Raji (cell line): ENCODE results near the gene PTPRN2.

Experiments
- POLR2A ChIP-seq: IDR thresholded peaks from 2 replicates; pipeline ENCODE4 v1.6.1; 2011; ENCODE audit warnings: low read depth, low read length, control low read depth; ENCODE audit not compliant: insufficient read depth

Gene PTPRN2

DNA sequence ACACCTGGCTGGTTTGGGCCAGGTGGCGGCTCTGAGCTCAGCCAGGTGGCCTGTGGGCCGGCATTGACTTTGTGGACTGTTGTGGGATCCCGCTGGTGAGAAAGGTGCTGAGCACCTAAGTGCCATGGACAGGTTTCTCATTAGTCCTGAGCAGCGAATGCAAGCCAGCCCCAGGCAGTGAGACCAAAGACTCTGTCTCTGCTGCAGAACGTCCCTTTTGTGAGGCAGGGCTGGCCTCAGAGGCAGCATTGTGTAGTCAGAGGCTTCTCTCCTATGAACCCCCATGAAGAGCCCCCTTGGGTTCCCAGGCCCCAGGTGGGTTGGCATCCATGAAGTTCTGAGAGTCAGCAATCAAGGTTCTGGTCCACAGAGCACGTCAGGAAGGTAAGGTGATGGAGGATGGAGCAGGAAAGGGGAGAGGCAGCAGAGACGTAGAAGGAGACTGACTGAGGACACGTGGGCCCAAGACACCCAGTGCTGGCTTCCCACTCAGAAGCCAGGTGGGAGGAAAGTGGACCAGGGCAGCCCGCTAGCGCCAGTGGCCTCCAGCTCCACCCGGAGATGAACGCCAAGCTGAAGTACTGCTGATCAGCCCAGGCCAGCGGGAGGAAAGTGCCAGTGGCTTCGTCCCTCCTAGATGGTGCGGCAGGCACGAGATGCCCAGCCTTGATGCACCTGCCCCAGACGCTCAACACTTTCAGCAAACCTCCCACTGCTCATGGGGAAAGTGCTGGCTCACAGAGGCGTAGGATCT, 19.2 kb upstream of the PTPRN2 start:
- TF ChIP-seq POLR2A, result no peak

DNA sequence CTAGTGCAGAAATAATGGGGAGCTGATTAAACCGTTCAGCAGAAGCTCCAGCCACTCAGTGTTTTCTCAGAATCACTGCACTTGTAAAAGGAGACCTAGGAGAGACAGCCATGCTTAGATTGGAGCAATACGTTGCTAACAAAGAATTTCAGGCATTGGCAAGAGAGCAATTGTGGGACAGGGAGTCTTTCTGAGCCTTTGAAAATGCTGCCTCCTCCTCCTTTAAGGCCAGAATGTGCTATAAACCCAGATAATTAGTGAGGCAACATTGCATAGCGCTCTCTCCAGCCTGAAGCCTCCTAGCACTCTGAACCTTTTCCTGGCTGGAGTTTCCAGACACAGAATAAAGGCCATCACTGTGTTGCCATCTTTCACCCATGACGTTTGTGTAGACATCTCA, 18.5 kb upstream of the PTPRN2 start:
- no peak for TF ChIP-seq POLR2A

DNA sequence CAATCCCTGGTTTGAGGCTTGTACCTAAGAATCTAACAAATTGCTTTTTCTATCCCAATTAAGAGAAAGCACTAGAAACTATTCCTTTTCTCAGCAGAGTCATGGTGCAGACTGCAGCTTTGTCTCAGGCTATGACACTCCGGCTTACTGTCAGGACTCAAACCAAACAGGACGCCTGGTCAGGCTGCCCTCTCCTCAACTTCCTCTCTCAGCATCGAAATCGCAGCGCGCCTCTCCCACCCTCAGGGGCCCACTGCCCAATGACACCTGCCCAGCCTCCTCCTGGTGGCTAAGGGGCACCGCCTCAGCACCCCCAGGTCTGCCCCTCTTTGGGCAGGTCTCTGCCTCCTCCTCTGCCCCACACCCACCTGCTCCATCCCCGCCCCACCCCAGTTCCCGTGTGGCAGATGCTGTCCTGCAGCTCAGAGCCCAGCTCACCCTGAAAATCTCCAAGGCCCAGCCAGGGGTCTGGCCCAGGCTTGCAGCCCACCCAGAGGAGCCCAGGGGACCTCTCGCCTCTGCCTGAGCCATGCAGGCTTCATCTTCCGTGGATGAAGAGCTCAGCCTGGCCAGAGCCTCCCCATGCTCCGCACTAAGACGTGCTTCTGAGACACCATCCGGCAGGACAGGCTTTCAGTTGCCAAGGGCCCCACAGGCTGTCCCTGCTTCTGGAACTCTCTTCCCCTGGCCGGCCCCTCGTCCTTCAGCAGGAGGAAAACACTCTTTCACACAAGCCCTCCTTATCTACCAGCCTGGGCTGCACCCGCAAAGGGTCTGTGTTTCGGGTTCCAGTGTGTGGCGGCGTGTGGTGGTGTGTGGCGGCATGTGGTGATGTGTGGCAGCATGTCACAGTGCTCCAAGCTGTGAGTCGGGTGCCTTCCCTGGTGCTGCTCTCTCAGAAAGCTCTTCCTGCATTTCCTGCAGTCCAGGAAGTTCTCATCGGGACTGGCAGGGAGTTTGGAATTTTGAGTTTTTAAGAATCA, 16.4 kb upstream of the PTPRN2 start:
- no peak for TF ChIP-seq POLR2A

DNA sequence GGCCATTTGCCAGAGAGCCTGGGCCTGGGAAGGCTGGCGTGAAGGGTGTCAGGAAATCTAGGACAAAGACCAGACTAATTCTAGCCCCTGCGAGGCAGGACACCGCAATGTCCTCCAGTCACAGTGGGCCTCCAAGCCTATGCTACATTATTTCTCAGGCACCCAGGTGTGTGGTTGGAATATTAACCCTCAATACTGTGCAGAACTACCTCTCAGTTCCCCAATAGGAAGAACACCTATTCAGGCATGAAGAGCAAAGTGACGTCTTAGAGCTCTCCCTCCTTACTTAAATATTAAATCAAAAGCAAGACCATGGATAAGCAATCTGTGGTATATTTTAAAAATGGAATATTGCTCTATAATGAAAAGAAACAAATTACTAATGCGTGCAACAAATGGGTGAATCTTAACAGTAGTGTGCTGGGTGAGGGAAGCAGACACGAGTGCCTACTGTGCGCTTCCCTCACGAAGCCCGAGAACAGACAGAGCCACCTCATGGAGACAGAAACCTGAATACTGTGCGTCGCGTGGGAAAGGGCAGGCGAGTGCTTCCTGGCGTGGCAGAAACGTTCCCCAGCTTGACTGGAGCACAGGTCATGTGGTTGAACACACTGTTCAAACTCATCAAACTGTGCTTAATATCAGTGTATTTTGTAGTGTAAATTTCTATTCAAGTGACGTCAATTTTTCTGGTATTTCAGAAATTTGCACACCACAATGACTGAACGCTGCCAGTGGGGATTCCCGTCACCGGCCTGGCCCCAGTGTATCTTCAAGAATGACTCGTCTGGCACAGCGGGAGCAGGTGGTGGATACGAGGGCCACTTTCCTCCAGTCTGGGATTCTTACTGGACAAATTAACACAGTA, 15.5 kb upstream of the PTPRN2 start:
- no peak for TF ChIP-seq POLR2A

DNA sequence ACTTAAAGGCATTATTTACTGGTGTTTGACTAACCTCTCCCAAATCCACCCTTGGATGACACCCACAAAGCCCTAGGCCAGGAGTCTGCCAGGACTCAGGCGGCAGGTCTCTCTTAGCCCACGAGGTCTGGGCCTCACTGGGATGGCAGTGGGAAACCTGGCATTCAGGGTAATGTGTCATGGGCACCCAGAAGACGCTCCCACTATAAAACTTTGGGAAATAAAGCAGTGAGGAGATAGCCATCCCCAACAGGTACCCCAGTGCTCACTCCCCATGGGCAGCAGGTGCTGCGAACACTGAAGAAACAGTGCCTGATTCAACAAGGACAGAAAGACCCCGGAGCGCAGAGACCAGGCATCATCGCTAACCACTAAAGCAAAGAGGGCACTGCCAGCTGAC, 14.4 kb upstream of the PTPRN2 start:
- TF ChIP-seq POLR2A, result no peak

DNA sequence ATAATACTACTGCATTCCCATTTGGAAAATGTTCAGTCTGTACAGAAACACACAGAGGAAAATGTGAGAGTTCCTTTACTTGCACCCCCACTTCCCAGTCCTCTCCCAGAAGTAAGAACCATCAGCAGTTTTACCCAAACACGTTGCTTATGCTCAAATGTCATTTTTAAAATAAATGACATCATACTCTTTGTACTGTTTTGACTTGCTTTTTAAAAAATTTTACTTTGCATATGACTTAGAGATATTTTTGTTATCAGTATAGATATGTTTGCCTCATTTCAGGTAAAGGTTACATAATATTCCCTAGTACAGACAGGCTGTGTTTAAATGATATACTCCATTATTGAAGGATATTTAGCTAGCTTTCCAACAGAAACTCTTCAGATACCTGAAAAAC, 13.5 kb upstream of the PTPRN2 start:
- no peak for TF ChIP-seq POLR2A

DNA sequence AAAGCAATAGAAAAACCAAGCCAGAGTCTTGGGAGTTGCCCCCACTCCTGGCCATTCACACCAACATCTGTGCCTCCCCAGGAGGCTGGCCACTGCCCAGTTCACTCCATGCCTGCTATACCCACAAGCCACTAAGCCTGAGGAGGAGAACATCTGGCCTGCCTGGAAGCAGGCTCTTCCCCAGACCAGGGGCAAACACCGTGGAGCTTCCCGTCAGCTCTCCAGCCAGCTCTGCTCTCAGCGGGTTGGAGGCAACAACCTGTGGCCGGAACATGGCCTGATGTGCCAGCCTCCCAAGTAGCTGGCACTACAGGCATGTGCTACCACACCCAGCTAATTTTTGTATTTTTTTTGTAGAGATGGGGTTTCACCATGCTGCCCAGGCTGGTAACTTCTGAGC, 9.1 kb upstream of the PTPRN2 start:
- TF ChIP-seq POLR2A, result no peak

DNA sequence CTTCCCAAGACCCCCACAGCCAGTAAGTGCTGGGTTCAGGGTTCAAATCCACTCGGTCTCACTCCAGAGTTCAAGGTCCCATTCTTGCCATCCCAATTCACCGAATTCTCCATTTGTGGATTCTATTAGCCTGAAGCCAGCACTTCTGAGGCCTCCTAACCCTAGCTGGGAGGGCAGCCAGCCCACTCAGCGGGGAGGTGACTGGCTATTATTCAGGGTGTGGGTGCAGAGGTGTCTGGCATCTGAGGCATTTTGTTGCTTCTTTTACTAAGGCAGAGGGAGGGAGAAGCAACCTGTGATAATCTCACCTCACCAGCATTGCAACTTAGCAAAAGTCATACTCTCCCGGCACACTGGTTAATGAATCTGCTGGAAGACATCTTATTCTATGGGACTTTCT, 8.7 kb upstream of the PTPRN2 start:
- no peak for TF ChIP-seq POLR2A

DNA sequence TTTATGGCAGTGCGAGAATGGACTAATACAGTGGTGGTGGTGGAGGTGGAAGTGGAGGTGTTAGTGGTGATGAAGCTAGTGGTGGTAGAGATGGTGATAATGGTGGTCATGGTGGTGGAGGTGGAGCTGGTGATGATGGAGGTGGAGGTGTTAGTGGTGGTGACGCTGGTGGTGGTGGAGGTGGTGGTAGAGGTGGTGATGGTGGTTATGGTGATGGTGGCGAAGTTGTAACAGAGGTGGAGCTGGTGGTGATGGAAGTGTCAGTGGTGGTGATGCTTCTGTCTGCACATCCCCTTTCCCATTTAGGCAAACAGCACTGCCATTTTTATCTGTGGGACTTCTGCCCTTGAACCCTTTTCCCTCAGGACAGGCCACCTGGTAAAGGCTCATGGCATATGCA, 7.4 kb upstream of the PTPRN2 start:
- TF ChIP-seq POLR2A, result no peak

DNA sequence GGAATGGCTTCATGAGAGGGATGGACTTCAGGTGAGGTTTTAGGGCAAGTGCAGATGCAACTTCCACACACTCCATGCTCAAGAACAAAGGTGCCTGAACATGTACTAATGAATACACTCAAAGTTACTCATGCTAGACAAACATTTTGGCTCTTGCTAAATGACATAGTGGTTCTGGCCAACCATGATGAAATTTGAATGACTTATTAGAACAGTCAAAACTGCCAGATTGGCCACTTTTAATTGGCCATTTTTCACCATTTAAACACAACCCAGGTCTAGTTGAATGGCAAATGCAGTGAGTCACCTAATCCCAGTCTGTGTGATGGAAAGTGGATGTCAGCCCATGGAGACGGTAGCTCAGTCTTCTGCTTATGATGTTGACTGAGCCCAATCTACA, 4.9 kb upstream of the PTPRN2 start:
- TF ChIP-seq POLR2A, result no peak

DNA sequence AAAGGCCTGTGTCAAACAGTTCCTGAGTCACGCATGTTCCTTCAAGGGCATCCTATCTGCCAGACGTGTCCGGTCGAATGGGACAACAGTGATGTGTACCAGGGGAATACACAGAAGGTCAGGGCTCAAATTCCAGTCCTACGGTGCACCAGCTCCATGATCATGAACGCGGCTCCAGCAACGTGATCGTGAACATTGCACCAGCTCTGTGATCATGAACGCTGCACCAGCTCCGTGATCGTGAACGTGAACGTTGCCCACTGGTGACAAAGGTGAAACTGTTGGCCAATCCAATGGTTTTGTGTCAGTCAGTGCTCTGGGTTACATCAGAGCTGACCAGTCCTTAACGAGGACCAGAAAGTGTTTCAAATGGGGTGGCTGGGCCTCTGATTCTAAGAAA, 4.3 kb upstream of the PTPRN2 start:
- no peak for TF ChIP-seq POLR2A

DNA sequence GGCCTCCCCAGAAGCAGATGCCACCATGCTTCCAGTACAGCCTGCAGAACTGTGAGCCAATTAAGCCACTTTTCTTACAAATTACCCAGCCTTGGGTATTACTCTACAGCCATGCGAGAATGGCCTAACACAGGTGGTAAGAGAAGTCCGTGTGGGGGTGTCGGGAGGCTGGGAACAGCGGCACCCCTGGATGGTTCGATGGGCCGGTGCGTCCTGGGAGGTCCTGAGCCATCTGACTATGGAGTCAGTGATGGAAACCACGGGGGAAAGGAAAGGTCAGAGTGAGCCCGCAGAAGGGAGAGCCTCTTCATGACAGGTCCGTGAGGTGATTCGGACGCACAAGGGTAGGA, 2.5 kb upstream of the PTPRN2 start:
- no peak for TF ChIP-seq POLR2A

DNA sequence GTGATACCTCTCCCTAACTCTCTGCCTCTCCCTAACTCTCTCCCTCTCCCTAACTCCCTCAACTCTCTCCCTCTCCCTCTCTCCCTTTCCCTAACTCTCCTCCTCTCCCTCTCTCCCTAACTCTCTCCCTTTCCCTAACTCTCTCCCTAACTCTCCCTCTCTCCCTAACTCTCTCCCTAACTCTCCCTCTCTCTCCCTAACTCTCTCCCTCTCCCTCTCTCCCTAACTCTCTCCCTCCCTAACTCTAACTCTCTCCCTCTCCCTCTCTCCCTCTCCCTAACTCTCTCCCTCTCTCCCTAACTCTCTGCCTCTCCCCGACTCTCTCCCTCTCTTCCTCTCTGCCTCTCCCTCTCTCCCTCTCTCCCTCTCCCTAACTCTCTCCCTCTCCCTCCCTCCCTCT, 2.0 kb upstream of the PTPRN2 start:
- TF ChIP-seq POLR2A, result no peak

DNA sequence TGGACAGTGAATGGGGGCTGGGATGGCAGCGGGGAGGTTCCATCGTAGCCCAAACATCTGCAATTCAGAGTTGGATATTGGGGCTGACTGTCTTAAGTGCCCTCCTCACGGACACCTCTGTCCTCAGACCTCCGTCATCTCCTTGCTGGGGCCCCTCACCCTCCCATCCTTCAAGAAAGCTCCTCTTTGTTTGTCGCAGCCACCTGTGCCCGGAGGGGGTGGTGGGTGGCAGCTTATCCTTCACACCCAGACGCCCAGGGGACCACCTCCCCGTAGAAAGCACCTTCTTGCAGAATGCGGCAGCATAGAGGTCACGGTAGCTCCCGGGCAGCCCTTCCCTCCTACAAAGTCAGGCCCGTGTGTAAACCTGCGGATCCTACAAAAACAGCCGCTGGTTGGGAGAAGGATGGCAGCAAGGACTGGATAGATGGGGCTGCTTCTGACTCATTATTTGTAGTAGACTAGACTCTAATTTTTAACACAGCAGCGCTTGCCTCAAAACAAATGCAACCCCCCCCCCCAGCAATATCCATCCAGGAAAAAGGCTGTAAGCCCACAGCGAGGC, 1.3 kb upstream of the PTPRN2 start:
- no peak for TF ChIP-seq POLR2A

DNA sequence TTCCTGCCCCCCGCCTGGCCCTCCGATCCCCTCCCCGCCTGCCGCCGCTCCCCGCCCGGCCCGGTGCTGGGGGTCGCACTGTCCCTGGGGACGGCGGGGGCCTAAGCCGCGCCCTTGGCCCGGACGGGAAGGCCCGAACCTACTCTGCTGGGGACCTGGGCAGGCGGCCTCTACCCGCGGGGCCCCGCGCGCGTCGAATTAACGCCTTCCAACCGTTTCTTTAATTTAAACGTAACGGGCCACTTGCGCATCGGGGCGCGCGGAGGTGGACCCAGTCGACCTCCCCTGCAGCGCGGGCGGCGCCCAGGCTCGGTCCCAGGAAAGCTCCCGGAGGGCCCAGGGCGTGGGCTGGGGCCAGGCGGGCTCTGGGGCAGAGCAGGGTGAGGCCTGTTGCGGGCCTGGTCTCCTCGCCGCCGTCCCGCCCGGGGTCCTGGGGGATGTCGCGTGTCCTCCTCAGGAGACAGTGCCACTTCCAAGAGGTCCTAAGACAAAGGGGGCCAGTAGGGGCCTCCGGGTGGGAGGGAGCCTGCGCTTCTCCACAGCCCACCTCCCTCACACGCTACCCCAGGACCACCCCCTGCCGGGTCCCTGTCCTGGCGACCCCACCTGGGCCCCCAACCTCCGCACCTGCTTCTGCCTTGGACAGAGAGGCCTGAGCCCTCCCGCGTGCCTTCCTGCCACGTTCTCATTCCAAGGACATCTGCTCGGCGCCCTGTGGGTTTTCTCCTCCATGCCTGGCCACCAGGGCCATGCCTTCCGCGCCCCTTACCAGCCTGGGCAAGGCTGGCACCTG, 658 bp upstream of the PTPRN2 start:
- TF ChIP-seq POLR2A, result no peak
